GM19240 (cell line): ENCODE data around the gene HES1.

Source experiments
- DNase-seq: peaks from one replicate; pipeline ENCODE4 v3.0.0; 2011; ENCODE audit warnings: low spot score; ENCODE audit not compliant: insufficient read length

The HES1 gene

GRCh38 chr3:194166682-194167479, 30.9 kb downstream of the HES1 start:
- DNase-seq = no peak

DNA sequence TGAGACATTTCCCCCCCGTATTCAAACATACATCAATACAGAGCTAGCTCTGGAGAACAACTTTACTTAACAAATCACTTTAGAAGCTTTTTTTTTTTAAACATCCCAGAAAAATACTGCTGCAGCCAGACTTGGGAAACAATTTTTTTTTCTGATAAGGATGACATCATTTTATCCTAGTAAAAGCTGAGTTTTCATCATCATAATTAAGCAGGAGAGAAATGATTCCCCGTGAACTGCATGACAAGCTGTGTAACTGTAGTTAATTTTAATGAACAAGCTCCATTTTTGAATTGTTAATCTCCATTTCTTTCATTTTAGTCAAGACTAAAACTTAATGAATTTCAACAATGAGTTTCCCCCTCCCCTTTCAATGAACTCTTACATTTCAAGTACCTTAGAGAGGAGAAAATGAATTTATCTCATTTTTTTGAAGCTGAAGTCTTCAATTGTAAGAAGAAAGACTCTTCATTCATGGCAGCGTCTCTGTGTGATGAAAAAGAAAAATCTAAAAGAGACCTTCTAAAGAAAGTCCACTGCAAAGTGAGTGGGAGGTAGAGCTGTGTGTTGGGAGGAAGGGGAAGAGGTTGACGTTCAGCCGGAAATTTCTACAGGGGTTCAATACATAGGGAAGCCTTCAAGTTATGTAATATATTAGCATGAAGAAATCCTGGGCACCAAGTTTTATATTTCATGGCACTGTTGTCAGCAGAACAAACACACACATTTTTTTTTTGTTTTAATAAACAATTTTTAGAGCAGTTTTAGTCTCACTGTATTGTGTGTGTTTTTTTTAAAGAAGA, 31.7 kb downstream of the HES1 start:
- no peak for DNase-seq

DNA sequence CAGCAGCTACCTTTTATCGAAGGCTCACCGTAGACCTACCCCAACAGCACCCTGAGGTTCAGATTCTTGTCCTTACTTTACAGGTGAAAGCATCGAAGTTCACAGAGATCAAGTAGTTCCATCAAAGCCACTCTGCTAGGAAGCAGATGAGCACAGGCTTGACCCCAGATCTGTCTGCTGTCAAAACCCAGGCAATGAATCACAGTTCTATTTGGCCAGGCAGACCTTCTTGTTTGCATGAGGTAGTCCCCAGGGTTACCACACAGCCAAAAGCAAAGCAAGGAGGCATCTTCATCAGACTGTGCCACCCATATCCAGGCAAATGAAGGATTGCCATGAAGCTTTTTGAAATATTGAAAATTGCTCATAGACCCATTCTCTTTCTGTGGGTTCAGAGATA, 33.0 kb downstream of the HES1 start:
- DNase-seq = no peak

DNA sequence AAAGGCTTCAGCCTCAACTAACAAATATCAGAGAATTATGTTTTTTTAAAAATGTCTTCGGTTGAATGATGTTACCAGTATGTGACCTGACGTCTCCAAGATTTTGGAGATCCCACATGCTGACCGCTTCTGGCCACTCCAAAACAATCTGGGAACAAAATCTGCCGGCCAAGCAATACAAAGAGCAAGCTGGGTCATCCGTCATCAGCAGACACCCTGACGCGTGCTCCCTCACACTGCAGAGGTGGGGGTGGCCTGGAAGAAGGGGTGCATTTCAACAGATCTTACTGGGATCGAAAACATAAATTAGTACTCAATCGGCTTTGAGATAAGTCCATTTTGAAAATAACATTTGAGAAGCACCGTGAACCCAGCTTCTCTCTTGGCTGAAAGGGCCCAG, 33.6 kb downstream of the HES1 start:
- DNase-seq = no peak

DNA sequence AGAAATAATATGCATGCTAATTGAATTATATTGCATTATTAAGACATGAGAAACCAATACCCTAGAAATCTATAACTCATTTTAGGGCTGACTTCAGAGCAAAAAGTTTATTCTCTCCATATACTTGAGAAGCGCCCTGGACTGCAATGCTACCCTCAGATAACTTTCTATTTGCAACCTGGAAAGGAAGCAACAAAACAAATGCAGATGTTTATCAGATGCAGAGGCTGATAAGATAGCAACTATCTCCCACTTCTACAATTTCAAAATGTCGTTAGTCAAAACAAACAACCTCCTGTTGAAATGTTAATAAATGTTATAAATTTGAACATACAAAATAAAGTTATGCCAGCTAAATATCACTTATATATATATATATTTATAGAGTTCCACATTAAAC, 34.8 kb downstream of the HES1 start:
- DNase-seq = no peak

DNA sequence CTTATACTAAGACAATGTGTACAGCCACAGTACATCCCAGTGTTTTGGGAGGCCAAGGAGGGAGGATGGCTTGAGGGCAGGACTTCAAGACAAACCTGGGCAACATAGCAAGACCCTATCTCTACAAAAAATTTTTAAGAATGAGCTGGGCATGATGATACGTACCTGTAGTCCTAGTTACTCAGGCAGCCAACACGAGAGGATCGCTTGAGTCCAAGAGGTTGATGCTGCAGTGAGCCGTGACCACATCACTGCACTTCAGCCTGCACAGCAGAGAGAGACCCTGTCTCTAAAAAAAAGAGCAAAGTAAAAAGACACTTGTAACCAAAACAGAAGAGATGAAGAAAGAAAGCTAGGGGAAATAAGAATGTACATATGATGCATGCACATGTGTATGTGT, 38.5 kb downstream of the HES1 start:
- no peak for DNase-seq

DNA sequence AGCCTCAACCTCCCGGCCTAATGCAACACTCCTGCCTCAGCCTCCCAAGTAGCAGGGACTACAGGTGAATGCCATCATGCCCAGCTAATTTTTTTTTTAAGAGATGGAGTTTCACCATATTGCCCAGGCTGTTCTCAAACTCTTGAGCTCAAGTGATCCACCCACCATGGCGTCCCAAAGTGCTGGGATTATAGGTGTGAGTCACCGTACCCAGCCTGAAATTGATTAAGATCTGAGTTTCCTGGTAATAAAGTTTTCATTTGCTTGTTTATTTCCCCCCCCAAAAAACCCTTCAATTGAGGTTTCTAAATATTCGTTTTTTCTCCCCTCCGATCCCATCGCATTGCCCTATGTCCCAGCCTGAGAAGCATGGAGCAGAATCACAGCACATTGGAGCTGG, 39.0 kb downstream of the HES1 start:
- DNase-seq = no peak

- DNase-seq = no peak
These were observed 40.5 kb downstream of the HES1 start for GRCh38 chr3:194176274-194176991.

DNA sequence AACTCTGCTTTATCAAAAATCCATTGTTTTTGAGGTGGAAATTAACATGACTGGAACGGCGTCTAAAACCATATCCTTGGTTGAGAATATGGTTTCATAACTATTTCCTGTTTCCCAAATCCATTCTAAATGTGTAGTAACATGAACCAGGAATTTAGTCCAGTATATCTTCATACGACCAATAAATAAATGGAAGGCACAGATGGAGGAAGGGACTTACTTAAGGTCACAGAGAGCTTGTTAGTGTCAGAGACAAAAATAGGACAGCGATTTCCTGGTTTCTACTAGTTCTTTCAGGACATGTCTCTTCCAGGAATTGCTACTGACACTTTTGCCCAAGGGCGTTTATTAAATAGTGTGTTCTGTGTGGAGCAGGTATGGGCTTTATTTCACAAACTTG, 41.2 kb downstream of the HES1 start:
- DNase-seq = no peak

DNA sequence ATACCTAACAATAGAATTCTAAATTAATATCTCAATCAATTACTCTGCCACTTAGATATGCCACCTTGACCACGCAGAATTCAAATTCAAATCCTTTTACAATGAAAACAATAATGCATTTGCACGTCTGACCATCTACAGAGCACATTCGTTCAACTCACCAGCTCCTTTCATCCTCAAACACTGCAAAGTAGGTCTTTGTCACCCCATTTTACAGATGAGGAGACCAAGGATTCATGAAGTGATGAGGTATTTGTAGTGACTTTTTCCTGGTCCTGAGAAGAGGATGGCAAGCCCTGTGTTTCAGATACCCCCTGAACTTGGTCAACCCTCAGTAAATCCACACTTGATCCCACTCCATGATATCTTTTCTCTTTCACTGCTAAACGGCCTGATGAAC, 42.2 kb downstream of the HES1 start:
- no peak for DNase-seq

DNA sequence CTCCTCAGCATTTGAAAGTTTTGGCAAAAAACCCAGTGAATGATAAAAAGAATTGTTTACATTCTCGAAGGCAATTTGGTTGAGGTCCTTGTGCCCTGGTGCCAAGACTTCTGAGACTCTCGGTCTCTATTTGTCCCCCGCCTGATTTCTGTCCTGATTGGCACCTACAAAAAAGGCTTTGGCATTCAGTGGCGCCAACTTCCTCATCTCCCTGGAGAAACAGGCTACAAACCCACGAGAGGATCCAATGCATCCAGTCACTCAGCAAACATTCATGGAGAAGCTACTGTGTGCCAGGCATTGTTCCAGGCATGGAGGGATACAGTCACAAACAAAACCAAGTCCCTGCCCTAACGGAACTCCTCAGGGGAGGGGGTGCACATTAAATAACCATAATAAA, 42.7 kb downstream of the HES1 start:
- no peak for DNase-seq

GRCh38 chr3:194180570-194180969, 44.6 kb downstream of the HES1 start:
- DNase-seq = no peak

DNA sequence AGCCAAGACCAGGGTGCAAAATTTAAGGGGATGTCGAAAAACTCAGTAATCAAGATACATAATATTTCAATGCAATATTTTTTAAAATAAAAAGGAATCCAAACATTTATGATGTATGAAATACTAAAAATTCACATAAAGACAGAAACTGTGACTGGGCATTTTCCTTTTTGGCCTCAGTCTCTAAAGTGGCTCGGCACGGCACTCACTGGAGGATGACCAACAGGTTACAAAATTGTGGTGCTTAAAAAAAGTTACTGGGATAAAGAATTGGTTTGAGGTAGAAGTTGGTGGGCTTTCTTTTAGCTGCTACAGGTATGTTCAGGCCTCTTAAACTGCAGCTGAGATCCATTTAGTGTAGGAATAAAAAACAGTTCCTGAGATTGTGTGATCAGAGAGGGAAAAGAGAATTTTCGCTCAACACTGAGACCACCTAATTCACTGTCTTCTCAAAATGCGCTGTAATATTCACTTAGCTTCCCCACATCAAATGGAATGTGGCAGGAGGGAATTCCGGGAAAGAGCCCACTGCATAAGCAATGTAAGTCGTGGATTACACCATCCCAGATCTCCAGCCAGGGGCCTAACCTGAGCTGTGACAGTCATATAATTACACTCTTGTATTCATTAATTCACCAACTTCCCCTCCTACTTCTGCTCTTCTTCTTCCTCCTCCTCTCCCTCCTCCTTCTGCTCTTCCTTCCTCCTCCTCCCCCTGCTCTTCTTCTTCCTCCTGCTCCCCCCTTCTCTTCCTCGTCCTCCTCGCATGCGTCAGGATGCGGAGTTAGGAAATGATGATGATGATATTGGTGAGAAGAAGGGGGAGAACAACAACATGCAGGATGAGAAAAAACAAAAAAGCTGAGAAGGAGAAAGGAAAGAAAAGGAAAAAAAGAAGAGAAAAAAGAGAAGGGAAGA, 45.9 kb downstream of the HES1 start:
- DNase-seq = no peak

GRCh38 chr3:194183271-194183670, 47.3 kb downstream of the HES1 start:
- DNase-seq = no peak

GRCh38 chr3:194184265-194184751, 48.4 kb downstream of the HES1 start:
- DNase-seq = no peak

GRCh38 chr3:194184801-194185200, 48.9 kb downstream of the HES1 start:
- no peak for DNase-seq

DNA sequence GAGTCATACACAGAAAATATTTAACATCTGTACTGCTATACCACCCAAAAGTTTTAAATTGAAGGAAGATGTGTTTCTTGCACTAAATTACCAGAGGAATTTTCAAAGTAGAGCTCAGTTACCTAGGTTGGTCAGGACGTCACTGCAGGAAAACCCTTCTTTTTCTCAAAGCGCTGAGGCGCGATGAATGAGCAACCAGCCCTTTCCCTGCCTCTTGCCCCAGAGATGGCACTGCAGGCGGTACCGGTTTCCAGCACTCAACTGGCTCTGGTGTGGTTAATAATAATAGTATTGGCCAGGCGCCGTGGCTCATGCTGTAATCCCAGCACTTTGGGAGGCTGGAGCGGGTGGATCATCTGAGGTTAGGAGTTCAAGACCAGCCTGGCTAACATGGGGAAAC, 49.3 kb downstream of the HES1 start:
- DNase-seq = no peak

- no peak for DNase-seq
These were observed 51.4 kb downstream of the HES1 start for GRCh38 chr3:194187233-194187944.
